K562 (cell line): ENCODE measurements around the gene ZNF618. TPM values are rescaled to one million over a fixed set of nuclear protein-coding genes. Genes with fewer than 3 reads are reported as not detected.

Source experiments
- ATAC-seq: fragments of 200-7000 bp; cut with Tn5 transposase; 3 replicates; pipeline ENCODE4 v1.9.1; 2020; ENCODE audit warnings: moderate library complexity
- BruUV-seq: library from RNA; stranded (reverse); fragments of 400-500 nt; replicated peaks from 2 replicates; lab custom pipeline; 2021; lab: Mats Ljungman, UMichigan
- CTCF ChIA-PET: fragments of 300-600 bp; formaldehyde crosslinking; extraction: SDS; loops from one replicate; lab custom pipeline; 2021; ENCODE audit warnings: low intra/inter-chr PET ratio; lab: Yijun Ruan, JAX
- POLR2A ChIA-PET: fragments of 300-600, 350-650 bp; sonication (Branson Sonifier 250); formaldehyde crosslinking; extraction: SDS; loops from one replicate; lab custom pipeline; 2021; ENCODE audit warnings: antibody characterized with exemption, inconsistent platforms; lab: Yijun Ruan, JAX
- DNase-seq, 4 experiments: peaks; one replicate each; pipeline versions ENCODE4 v3.0.0 to v3.0.0-alpha.2; 2011 to 2018; ENCODE audit warnings: low spot score in 3 of 4, mixed read lengths in 3 of 4; ENCODE audit errors: extremely low read depth in 1 of 4
- FAIRE-seq: peaks from 2 replicates; lab custom pipeline; 2011; peaks lifted over from hg19 to GRCh38; lab: Jason Lieb, UNC
- H2AFZ ChIP-seq: 2 replicates; pipeline ENCODE4 v1.6.0; 2011; ENCODE audit warnings: low read depth, low read length, control low read depth, inconsistent platforms
- H3K27ac ChIP-seq: fragments of 200-600 bp; 3 replicates; pipeline ENCODE4 v1.8.0; 2011; ENCODE audit warnings: low read depth, mild to moderate bottlenecking, control low read depth, inconsistent platforms, low read length, moderate library complexity, mixed read lengths; ENCODE audit errors: extremely low read depth
- H3K27me3 ChIP-seq, 2 experiments: fragments of 300-600 bp in 1 of 2; 2 replicates in 1 of 2; 3 replicates in 1 of 2; pipeline versions ENCODE4 v1.6.0 to v1.8.0; 2011; ENCODE audit warnings: inconsistent platforms in 2 of 2, low read length in 2 of 2, mild to moderate bottlenecking in 1 of 2, mixed read lengths in 1 of 2, moderate library complexity in 1 of 2; ENCODE audit not compliant: control insufficient read depth in 2 of 2, insufficient read depth in 2 of 2
- H3K36me3 ChIP-seq: fragments of 300-600 bp; 3 replicates; pipeline ENCODE4 v1.8.0; 2011; ENCODE audit warnings: mild to moderate bottlenecking, low read length, inconsistent platforms; ENCODE audit not compliant: control insufficient read depth, insufficient read depth
- H3K4me1 ChIP-seq, 2 experiments: fragments of 200-600 bp in 1 of 2; replicated peaks in 1 of 2; 2 replicates in 1 of 2; 3 replicates in 1 of 2; pipeline versions ENCODE4 v1.5.1 to v1.8.0; 2011; ENCODE audit warnings: inconsistent platforms in 2 of 2, low read length in 2 of 2, mild to moderate bottlenecking in 1 of 2, mixed read lengths in 1 of 2, moderate library complexity in 1 of 2; ENCODE audit not compliant: control insufficient read depth in 2 of 2, insufficient read depth in 2 of 2
- H3K4me2 ChIP-seq: 2 replicates; pipeline ENCODE4 v1.6.1; 2011; ENCODE audit warnings: low read length, control low read depth, inconsistent platforms, mixed read lengths; ENCODE audit not compliant: insufficient read depth
- H3K4me3 ChIP-seq: fragments of 200-600 bp; sonication (generic), shearing (Covaris generic); 2 replicates; pipeline ENCODE4 v1.5.1; 2016; ENCODE audit warnings: control low read depth, inconsistent platforms
- H3K79me2 ChIP-seq: fragments of 200-600 bp; 3 replicates; pipeline ENCODE4 v1.8.0; 2011; ENCODE audit warnings: low read length, inconsistent platforms; ENCODE audit not compliant: control insufficient read depth, insufficient read depth
- H3K9ac ChIP-seq, 2 experiments: 2 replicates each; pipeline versions ENCODE4 v1.6.0 to v1.6.1; 2011; ENCODE audit warnings: low read depth in 2 of 2, low read length in 2 of 2, control low read depth in 1 of 2, inconsistent platforms in 1 of 2, mild to moderate bottlenecking in 1 of 2, mixed read lengths in 1 of 2; ENCODE audit not compliant: insufficient read depth in 1 of 2
- H3K9me1 ChIP-seq: one replicate; pipeline ENCODE4 v1.6.0; 2011; ENCODE audit warnings: inconsistent platforms, mild to moderate bottlenecking, low read length, moderate library complexity; ENCODE audit not compliant: control insufficient read depth, insufficient read depth
- H3K9me3 ChIP-seq: replicated peaks from 2 replicates; pipeline ENCODE4 v1.5.1; 2011; ENCODE audit warnings: low read depth, low read length, inconsistent platforms; ENCODE audit not compliant: control insufficient read depth, insufficient read depth
- H4K20me1 ChIP-seq: replicated peaks from 2 replicates; pipeline ENCODE4 v1.6.1; 2011; ENCODE audit warnings: low read length, inconsistent platforms, mixed read lengths; ENCODE audit not compliant: control insufficient read depth, insufficient read depth
- AFF1 ChIP-seq, 2 experiments: fragments of 450-650 bp; IDR thresholded peaks; 2 replicates each; pipeline ENCODE4 v1.6.1; 2018; ENCODE audit warnings: mild to moderate bottlenecking in 2 of 2, low read depth in 1 of 2; ENCODE audit not compliant: partially characterized antibody in 2 of 2
- ARID2 ChIP-seq: fragments of 450-650 bp; IDR thresholded peaks from 2 replicates; pipeline ENCODE4 v1.6.1; 2017; ENCODE audit warnings: antibody characterized with exemption, mild to moderate bottlenecking
- CTBP1 ChIP-seq: fragments of 450-650 bp; IDR thresholded peaks from 2 replicates; pipeline ENCODE4 v1.6.1; 2016; ENCODE audit warnings: borderline replicate concordance
- DNMT1 ChIP-seq: fragments of 450-650 bp; IDR thresholded peaks from 2 replicates; pipeline ENCODE4 v1.6.1; 2016; ENCODE audit warnings: antibody characterized with exemption, mild to moderate bottlenecking
- HNRNPK ChIP-seq: fragments of 200-400 bp; formaldehyde crosslinking; IDR thresholded peaks from one replicate; pipeline ENCODE4 v1.6.1; 2018; ENCODE audit warnings: mild to moderate bottlenecking, low read depth, low read length; ENCODE audit not compliant: poor library complexity, severe bottlenecking
- IFI16 ChIP-seq: fragments of 250-450 bp; sonication (Bioruptor Pico); IDR thresholded peaks from 2 replicates; pipeline ENCODE4 v2.1.2; 2022; ENCODE audit warnings: mild to moderate bottlenecking, inconsistent platforms
- MTA1 ChIP-seq: fragments of 450-650 bp; IDR thresholded peaks from 2 replicates; pipeline ENCODE4 v1.6.1; 2017; ENCODE audit warnings: borderline replicate concordance
- POLR2G ChIP-seq: fragments of 200-400 bp; formaldehyde crosslinking; IDR thresholded peaks from 2 replicates; pipeline ENCODE4 v1.6.1; 2017; ENCODE audit warnings: low read depth, mild to moderate bottlenecking, antibody characterized with exemption, low read length, moderate library complexity
- SAFB2 ChIP-seq: fragments of 200-400 bp; formaldehyde crosslinking; IDR thresholded peaks from 2 replicates; pipeline ENCODE4 v1.6.1; 2018; ENCODE audit warnings: borderline replicate concordance, low read length, low read depth, moderate library complexity; ENCODE audit not compliant: severe bottlenecking
- THRA ChIP-seq: fragments of 450-650 bp; IDR thresholded peaks from 2 replicates; pipeline ENCODE4 v1.6.1; 2017; ENCODE audit warnings: mild to moderate bottlenecking, moderate library complexity
- TSC22D4 ChIP-seq: fragments of 450-650 bp; IDR thresholded peaks from 2 replicates; pipeline ENCODE4 v1.6.1; 2016; ENCODE audit warnings: missing genetic modification characterization, missing biosample characterization, control low read depth
- ZFP30 ChIP-seq: fragments of 250-450 bp; sonication (Bioruptor Pico); IDR thresholded peaks from 2 replicates; pipeline ENCODE4 v1.8.0; 2022; ENCODE audit warnings: moderate library complexity, mild to moderate bottlenecking, inconsistent platforms, borderline replicate concordance
- ZNF316 ChIP-seq: fragments of 450-650 bp; IDR thresholded peaks from 2 replicates; pipeline ENCODE4 v1.6.1; 2016
- ZNF561 ChIP-seq: fragments of 450-650 bp; formaldehyde crosslinking; conservative IDR thresholded peaks from 2 replicates; pipeline ENCODE4 v1.4.0; 2020; ENCODE audit warnings: mild to moderate bottlenecking, moderate library complexity
- WGBS: fragments of 100-300 bp; shearing (Covaris generic); methylation state at CpG from one replicate; pipeline ENCODE4 v1.1.6; 2016; ENCODE audit warnings: low coverage, mixed read lengths; ENCODE audit not compliant: insufficient coverage; ENCODE audit errors: missing lambda C conversion rate; 5-methylcytosine and 5-hydroxymethylcytosine counted together
- in situ Hi-C: fragments of 300-500 bp; cut with MboI; formaldehyde crosslinking; loops from 4 replicates; pipeline ENCODE4 v1.15.0; 2018; ENCODE audit warnings: inconsistent platforms, mixed read lengths
- intact Hi-C: fragments of 100-400 bp; cut with micrococcal nuclease; formaldehyde crosslinking; loops from 2 replicates; pipeline ENCODE4 v1.14.2; 2022
- polyA plus RNA-seq, 8 experiments: library from polyadenylated mRNA; depleted of rRNA in 4 of 8; stranded (reverse) in 5 of 8; unstranded in 3 of 8; fragments of >200 nt; fragmentation: Nextera tagmentation in 2 of 8; fragmentation: Illumina TruSeq in 1 of 8; extraction: Ambion mirVana in 2 of 8; extraction: Trizol in 1 of 8; gene quantifications; 2 replicates each; pipeline versions ENCODE4 v1.2.1 to v1.2.3, GENCODE V29; 2011 to 2014; ENCODE audit warnings: inconsistent platforms in 1 of 8, missing spikeins in 1 of 8
- total RNA-seq, 7 experiments: library from RNA; depleted of rRNA in 6 of 7; stranded (reverse); fragments of >200 nt in 6 of 7; fragmentation: Illumina TruSeq in 2 of 7; extraction: Trizol in 2 of 7; gene quantifications; 2 replicates each; pipeline versions ENCODE4 v1.2.1 to v1.2.3, GENCODE V29; 2011 to 2021; ENCODE audit warnings: low replicate concordance in 1 of 7
- TF ChIP-seq, protein P1 (sequence below): IDR thresholded peaks from 3 replicates; pipeline ENCODE4 v1.6.1; 2011; ENCODE audit warnings: borderline replicate concordance, mild to moderate bottlenecking; ENCODE audit not compliant: insufficient read length, insufficient read depth
- TF ChIP-seq, protein P2 (sequence below): sonication (generic); formaldehyde crosslinking; IDR thresholded peaks from 2 replicates; pipeline ENCODE4 v1.9.0; 2022; ENCODE audit warnings: mild to moderate bottlenecking, missing genetic modification reagents

ZNF618 gene
- total and polyA plus RNA-seq, 9 of the 15 experiments (the other 6 are each of a cell fraction or from before 2014, with no cell fraction given) = 0.08 to 13.7 (median 3.4) TPM

- no peak for DNase-seq
- H4K20me1 ChIP-seq = peaks cover 3% of the 10 kb centered on the region; the same call in 1 of the 2 replicates
- H3K36me3 ChIP-seq = peaks cover 3% of the 10 kb centered on the region; the same call in 1 of the 3 replicates
- in situ Hi-C loops (no loop called here), intact Hi-C loops (no loop called here)
- ATAC-seq = no peak
- FAIRE-seq = no peak
- 53% methylated on average over 4 of the region's 4 CpGs for WGBS
- no peaks in the 10 kb centered on the region for H3K79me2 ChIP-seq
- no peak overlapping the region for H3K4me2 ChIP-seq
- peaks cover 7% of the 10 kb centered on the region for H3K9me1 ChIP-seq
- no peak overlapping the region for H2AFZ ChIP-seq
- no TSS peak for BruUV-seq
- no peak overlapping the region for H3K27ac ChIP-seq
- H3K27me3 ChIP-seq = no peaks in the 10 kb centered on the region
- POLR2A ChIA-PET = no interaction called here
- H3K9ac ChIP-seq = no peak overlapping the region
- peaks cover 0 to 3% of the 10 kb centered on the region in 2 experiments; a peak in 2 of 5 replicates for H3K4me1 ChIP-seq
- CTCF ChIA-PET = no interaction called here
- H3K9me3 ChIP-seq = no peaks in the 10 kb centered on the region
- no peak overlapping the region for H3K4me3 ChIP-seq
- TF ChIP-seq THRA = no peak
- TF ChIP-seq TSC22D4 (tag) = no peak
- TF ChIP-seq, protein P1, sequence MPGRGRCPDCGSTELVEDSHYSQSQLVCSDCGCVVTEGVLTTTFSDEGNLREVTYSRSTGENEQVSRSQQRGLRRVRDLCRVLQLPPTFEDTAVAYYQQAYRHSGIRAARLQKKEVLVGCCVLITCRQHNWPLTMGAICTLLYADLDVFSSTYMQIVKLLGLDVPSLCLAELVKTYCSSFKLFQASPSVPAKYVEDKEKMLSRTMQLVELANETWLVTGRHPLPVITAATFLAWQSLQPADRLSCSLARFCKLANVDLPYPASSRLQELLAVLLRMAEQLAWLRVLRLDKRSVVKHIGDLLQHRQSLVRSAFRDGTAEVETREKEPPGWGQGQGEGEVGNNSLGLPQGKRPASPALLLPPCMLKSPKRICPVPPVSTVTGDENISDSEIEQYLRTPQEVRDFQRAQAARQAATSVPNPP = no peak
- TF ChIP-seq CTBP1 = no peak
- TF ChIP-seq ARID2 = no peak
- no peak for TF ChIP-seq DNMT1
- TF ChIP-seq POLR2G = no peak
- TF ChIP-seq MTA1 = no peak
- TF ChIP-seq, protein P2, sequence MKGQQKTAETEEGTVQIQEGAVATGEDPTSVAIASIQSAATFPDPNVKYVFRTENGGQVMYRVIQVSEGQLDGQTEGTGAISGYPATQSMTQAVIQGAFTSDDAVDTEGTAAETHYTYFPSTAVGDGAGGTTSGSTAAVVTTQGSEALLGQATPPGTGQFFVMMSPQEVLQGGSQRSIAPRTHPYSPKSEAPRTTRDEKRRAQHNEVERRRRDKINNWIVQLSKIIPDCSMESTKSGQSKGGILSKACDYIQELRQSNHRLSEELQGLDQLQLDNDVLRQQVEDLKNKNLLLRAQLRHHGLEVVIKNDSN = no peak
- no peak for TF ChIP-seq ZNF561 (CRISPR knock-in tag)
- no peak for TF ChIP-seq ZNF316
- no peak for TF ChIP-seq IFI16 (CRISPR knock-in tag)
- no peak for TF ChIP-seq HNRNPK
- TF ChIP-seq ZFP30 (CRISPR knock-in tag) = no peak
- no peak for TF ChIP-seq AFF1 (IDR thresholded peaks at IDR 0.05; ENCODE audit: low read depth in 1 of 2, partially characterized antibody in 2 of 2)
- TF ChIP-seq SAFB2 = no peak
Measured at GRCh38 chr9:114027863-114028465, 151.9 kb downstream of the ZNF618 start.
